HG03159 (cell line): ENCODE data around the gene SUSD1.

Experiments
- ATAC-seq: cut with Tn5 transposase; IDR thresholded peaks from one replicate; pipeline ENCODE4 v1.9.1; 2021; ENCODE audit warnings: mild to moderate bottlenecking, moderate library complexity; ENCODE audit not compliant: unreplicated experiment

SUSD1 gene

GRCh38 chr9:112044881-112045280, 130.2 kb downstream of the SUSD1 start:
- ATAC-seq, result no peak

DNA sequence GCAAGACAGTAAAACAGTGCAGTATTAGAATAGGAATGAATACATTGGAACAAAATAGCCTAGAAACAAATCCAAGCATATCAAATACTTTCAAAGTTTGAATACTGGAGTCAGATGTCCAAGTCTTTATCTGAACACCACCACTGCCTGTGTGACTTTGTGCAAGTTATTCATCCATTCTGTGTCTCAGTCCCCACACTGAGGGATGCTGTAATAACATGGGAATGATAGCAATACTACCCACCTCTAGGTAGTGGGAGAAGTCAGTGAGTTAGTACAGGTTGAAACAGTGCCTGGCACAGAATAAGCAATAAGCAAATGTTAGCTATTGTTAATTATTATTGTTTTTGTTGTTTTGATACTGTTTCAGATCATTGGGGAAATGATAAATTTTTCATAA, 130.9 kb downstream of the SUSD1 start:
- ATAC-seq, result no peak

DNA sequence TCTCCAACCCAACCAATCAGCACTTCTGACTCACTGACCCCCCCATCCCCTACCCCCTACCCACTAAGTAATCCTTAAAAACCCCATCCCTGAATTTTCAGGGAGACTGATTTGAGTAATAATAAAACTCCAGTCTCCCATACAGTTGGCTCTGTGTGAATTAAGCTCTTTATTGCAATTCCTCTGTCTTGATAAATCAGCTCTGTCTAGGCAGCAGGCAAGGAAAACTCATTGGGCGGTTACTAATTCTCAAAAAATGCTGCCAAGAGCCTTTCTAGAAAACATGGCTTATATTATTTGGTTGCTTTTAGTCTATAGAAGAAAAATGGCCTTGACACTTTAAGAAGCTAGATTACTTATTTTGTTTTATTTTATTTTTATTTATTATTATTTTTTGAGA, 131.7 kb downstream of the SUSD1 start:
- ATAC-seq, result no peak

DNA sequence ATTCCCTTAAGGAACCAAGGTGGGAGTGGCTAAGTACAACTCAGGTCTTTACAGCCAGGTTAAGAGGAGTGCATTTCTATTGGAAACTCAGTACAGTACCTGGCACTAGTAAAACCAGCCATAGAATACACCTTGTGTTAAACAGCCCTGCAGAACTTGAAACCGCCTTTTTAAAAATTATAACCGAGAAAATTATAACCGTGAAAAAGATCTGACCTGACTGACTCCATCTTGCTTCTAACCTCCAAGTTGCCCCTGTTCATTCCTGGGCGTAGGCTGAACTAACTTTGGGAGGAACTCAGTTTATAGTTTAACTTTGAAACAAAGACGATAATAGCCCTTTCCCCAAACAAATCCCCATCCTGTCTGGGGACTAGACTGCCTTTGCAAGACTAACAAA, 132.3 kb downstream of the SUSD1 start:
- no peak for ATAC-seq

DNA sequence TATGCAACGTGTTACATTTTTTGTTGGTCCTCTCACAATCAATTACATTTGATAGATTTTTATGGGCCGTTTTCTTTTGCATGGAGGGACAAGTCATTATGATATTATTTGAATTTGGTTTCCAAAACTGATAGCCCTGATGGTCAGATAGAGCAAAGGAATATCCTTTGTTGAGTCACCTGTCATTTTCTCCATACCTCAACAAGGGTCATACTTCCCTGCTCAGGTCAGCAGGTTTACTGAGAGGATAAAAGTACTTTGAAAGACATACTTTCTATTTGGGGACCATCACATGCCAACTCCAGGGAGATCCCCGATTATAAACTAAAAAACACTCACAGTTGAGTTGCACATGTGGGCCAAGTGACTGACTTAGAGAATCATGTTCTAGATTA, 132.9 kb downstream of the SUSD1 start:
- no peak for ATAC-seq

DNA sequence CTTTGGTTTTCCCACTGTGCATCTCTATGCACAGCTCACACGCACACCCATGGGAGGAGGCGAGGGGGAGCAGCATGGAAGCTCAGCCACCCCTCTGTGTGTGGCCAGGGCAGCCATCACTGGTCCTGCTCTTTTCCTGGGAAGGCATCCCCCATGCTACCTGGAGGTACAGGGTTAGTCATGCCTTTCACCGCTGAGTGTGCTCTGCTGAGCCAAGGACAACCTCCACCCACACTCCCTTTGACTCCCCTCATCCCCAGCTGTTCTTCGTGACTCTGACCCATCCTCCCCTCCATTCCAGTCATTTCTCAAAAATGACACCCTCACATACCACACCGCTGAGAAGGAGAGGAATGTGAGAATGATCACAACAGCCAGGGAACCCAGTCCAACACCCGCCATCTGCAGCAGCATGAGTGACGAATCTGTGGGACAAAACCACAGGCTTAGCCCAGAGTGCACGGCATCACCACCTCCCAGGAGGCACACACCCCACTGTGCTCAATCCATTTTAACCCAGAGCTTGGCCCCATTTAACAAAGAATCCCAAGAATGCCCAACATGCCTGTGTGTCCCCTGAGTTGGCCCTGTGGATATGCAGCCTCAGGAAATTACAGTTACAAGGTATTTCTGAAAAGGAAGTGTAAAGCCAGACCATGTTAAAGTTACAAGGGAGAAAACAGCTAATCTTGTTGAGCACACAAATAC, 133.4 kb downstream of the SUSD1 start:
- ATAC-seq, result no peak

DNA sequence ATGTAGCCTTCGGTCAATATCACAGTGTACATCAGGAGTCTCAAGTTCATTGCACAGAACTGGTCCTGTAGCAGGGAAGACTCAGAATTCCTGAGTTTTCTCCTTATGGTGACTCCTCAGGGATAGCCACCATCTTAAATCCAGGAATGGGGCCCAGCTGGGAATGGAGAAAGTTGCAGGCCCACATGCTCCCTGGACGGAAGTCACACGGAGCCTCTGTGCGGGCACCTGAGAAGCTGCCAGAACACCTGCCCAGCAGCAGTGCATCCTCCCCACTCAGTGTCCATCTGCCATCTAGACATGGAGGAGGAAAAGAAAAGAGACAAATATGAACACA, 133.9 kb downstream of the SUSD1 start:
- no peak for ATAC-seq

GRCh38 chr9:112038017-112038408, 137.1 kb downstream of the SUSD1 start:
- ATAC-seq, result no peak

DNA sequence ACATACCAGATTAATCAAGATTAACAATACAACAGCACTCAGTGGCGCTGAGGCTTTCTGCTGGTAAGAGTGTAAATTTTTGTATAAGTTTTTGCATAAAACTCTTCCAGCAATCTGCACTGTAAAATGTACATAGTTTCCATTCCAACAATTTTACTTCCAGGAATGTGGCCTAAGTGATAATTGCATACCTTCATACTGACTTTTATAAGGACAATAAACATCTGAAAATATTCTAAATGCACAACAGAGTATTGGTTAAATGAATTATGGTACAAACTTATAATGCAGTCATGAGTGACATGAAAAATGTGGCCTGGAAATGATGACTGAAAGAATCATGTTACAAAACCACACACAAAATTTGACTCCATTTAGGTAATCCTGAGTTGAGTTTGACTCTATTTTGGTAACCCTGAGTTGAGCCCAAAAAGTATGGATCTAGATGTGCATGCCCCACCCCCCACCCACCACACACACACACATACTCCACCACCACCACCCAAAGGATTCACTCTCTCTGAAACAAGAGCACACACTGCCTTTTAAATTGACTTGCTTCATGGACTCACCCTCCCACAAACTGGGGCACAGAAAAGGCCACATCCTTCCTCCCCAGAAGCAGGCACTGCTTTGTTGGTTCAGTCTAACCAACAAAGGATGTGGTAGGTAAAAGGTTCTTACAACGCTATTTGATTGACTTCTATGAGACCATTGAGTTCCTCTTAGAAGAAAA, 137.6 kb downstream of the SUSD1 start:
- peak; percentile 44 for ATAC-seq

DNA sequence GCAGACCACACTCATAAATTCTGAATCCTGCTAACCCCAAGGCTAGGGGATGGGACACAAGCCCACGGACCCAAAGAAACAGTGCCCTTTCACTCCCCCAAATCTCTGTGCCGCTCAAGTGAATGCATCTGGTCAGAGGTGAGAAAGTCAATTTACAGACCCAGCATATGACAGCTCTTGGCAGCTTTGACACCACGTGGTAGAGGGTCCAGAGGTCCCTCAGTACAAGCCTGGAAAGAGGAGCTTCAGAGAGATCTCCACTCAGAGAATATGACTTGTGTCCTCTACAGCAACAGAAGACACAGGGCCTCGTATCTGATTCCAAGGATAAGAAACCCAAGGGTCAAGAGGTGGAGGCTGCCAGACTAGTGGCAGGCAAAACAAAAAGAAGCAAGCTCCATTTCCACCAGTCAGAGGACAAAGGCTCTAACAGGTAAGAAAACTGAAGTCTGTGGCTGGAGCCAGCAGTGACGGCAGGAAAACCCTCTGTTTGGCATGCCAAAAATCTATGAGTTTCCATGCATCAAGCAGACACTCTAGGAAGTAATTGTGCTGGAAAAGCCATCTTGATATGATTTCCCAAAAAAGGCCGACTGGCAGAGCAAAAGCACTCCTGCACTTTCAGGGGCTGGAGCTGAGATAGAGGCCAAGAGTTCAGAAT, 139.8 kb downstream of the SUSD1 start:
- ATAC-seq, result no peak

DNA sequence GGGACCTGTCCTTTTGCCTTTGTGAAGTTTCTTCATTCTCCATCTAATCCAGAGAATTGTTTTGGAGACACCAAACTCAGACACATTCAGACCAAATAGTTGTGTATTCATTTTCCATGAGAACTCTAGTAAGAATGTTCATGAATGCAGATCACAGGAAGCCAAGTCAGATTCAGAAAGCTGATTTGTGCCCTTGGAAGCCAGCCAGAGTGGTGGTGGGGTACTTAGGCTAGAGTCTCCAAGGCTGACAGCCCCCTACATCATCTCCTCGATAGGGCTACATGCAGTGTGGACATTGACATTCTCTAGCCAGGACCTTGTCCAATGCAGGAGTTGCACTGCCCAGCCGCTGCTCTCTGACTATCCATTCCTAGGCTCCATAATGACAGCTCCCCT, 140.9 kb downstream of the SUSD1 start:
- no peak for ATAC-seq

DNA sequence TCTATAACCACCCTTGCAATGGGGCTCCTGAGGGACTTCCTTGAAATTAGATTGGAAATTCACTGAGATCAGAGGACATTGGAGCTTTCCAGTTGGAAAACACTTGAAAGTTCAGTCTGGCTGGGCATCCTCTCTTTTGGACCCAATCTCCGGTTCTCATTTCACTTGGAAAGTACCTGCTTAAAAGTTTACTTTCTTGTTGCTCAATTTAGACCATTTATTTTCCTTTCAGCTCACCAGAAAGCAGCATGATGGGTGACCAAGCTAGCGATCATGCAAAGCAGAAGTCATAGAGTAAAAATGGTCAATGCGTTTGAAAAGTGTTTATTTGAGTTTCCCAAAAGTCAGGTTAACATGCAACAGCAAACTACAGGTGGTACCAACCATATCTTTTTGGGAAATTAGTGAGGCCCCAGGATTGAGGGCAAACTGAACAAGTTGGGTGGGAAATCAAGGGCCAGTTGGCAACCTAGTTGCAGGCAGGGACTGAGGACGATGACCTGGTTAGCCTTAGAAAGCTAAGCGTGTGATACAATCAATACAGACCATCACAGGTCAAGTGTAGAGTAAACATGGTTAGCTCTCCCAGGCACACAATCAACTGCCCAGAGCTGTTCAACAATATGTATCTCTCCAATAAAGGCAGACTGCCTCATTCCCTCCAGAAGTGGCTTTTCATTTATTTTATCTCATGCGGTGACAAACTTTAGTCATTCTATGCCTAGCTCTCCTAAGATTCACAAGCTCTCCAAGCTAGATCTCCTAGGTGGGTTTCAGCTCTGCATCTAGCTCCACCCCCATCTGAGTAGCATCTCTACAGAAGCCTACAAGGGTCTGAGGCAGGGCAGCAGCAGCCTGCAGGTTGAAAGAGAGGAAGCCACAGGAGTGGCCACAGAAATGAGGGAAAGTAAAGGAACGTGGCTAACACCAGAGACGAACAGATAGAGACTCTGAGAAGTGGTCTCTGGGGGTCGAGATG, 141.6 kb downstream of the SUSD1 start:
- no peak for ATAC-seq

DNA sequence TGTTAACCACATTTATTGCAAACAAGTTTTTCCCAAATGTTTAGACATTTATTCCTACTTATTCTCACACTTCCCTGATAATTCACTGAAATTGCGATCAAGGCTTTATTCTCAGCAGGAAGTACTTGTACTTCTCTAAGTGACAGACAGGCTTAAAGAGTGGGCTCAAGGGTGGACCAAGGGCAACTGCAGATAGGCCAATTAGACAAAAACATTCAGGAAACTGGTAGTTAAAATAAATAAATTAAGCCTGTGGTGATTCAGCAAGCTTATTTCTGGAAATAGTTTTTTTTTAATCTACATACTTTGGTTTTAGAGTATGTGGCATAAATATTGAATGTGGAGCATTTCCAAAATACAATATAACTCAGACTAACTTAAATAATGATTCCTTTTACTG, 142.4 kb downstream of the SUSD1 start:
- ATAC-seq, result no peak

DNA sequence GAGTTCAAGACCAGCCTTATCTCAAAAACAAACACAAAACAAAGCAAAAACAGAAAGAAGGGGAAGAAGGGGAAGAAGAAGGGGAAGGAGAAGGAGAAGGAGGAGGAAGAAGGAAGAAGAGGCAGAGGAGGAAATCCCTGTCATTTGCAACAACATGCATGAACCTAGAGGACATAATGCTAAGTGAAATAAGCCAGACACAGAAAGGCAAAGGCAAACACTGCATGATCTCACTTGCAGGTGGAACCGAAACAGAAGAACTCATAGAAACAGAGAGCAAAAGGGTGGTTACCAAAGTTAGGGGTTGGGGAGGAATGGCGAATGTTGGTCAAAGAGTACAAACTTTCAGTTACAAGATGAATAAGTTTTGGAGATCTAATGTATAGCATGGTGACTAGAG, 143.1 kb downstream of the SUSD1 start:
- peak; percentile 61 for ATAC-seq

- no peak for ATAC-seq
Observed at GRCh38 chr9:112031400-112031799, 143.7 kb downstream of the SUSD1 start.

GRCh38 chr9:112029921-112030444, 145.1 kb downstream of the SUSD1 start:
- ATAC-seq, result no peak

GRCh38 chr9:112028242-112029221, 146.6 kb downstream of the SUSD1 start:
- peak; percentile 38 for ATAC-seq

- ATAC-seq, result no peak
Observed at GRCh38 chr9:112025850-112026249, 149.2 kb downstream of the SUSD1 start.

- no peak for ATAC-seq
Observed at GRCh38 chr9:112021742-112022141, 153.4 kb downstream of the SUSD1 start.
